Ovary (tissue), 9 donors: ENCODE results near the gene IFI16. TPM values are rescaled to one million over a fixed set of nuclear protein-coding genes. Genes with fewer than 3 reads are reported as not detected.

Source experiments
- DNase-seq, 5 donors: peaks; one replicate each; pipeline ENCODE4 v3.0.0-alpha.2; 2019 to 2020
- H3K27ac ChIP-seq, 2 donors: fragments of 200-600 bp; one replicate each; pipeline versions ENCODE4 v1.5.1 to v1.8.0; 2019 to 2022
- H3K27me3 ChIP-seq: fragments of 200-600 bp; one replicate; pipeline ENCODE4 v1.8.0; 2022
- H3K36me3 ChIP-seq: fragments of 200-600 bp; sonication (generic); one replicate; pipeline ENCODE4 v1.5.1; 2019
- H3K4me1 ChIP-seq: one replicate; pipeline ENCODE4 v1.8.1; 2013; ENCODE audit warnings: mild to moderate bottlenecking, moderate library complexity; ENCODE audit not compliant: insufficient read depth
- H3K4me3 ChIP-seq: fragments of 200-600 bp; sonication (generic); one replicate; pipeline ENCODE4 v1.5.1; 2017
- H3K9me3 ChIP-seq, 2 donors: fragments of 200-600 bp in 1 of 2; sonication (generic) in 1 of 2; one replicate each; pipeline versions ENCODE4 v1.5.1 to v1.8.1; 2013 to 2019; ENCODE audit warnings: mild to moderate bottlenecking in 1 of 2, moderate library complexity in 1 of 2
- EP300 ChIP-seq: sonication (generic); formaldehyde crosslinking; IDR thresholded peaks from one replicate; pipeline ENCODE4 v1.6.1; 2017; ENCODE audit warnings: antibody characterized with exemption
- POLR2A ChIP-seq: fragments of 450-650 bp; IDR thresholded peaks from one replicate; pipeline ENCODE4 v1.6.1; 2017; ENCODE audit warnings: antibody characterized with exemption, mild to moderate bottlenecking, moderate library complexity
- WGBS, 3 donors: extraction: QIAGEN DNeasy Blood & Tissue Kit in 1 of 3; methylation state at CpG; one replicate each; pipeline versions ENCODE4 v1.1.5 to v1.1.7; 2013 to 2017; 5-methylcytosine and 5-hydroxymethylcytosine counted together
- intact Hi-C, 4 donors: fragments of 100-400 bp; cut with DNase I; formaldehyde crosslinking; loops; one replicate each; pipeline versions ENCODE4 v1.11.0 to v1.15.1; 2022 to 2023
- polyA plus RNA-seq, 2 donors: library from polyadenylated mRNA; stranded (reverse); fragments of 200-250 nt in 1 of 2; fragments of 350-450 nt in 1 of 2; fragmentation: Illumina TruSeq in 1 of 2; extraction: RNeasy Lipid Tissue Mini Kit (QIAGEN cat#74804) in 1 of 2; gene quantifications; one replicate each; pipeline ENCODE4 v1.2.3, GENCODE V29; 2013 to 2014
- total RNA-seq, 7 donors: library from RNA; depleted of rRNA in 2 of 7; stranded (reverse); fragments of >200 nt in 2 of 7; fragmentation: NEBNext Ultra II Directional in 3 of 7; extraction: Animal tissue kit (Norgen Biotek cat#: 25700) in 3 of 7; gene quantifications; one replicate each; pipeline versions ENCODE4 v1.1.0 to v1.2.4, GENCODE V29; 2016 to 2023
- TF ChIP-seq, protein P1 (sequence below), 3 donors: fragments of 450-650 bp in 2 of 3; fragments of 200-600 bp in 1 of 3; IDR thresholded peaks; one replicate each; pipeline versions ENCODE4 v1.5.1 to v1.8.0; 2016 to 2022; ENCODE audit warnings: antibody characterized with exemption in 3 of 3, mild to moderate bottlenecking in 1 of 3
- donor health status: DM: no; HTN: no; CAD: no; lungs with moderate emphysema.
- donor health status: DM: no; HTN: no; CAD: no.
- donor health status: Bipolar disorder and iron deficiency.
- donor health status: DM: yes; HTN: yes; CAD: no.
- donor health status: DM: no; HTN: no; CAD: no.
- donor health status: DM: yes; HTN: yes; CAD: no.

IFI16 gene
- total and polyA plus RNA-seq, 9 donors, result 73.1 to 184 (median 95.4) TPM

DNA sequence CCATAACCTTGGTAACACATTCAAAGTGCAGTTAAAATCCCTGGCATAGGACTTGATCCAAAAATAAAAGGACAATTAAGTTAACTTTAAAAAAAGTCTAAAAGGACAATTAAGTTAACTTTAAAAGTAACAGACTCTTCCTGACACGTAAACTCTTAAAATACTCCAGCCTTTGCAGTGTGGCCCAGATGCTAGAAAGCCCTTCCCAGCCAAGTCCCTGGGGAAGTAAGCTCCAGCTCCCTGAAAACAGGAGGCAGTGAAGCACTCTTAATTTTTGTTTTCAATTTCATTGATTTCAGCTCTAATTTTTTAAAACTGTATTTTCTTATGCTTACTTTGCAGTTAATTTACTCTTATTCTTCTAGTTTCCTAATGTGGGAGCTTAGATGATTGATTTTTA lies 71.9 kb downstream of the IFI16 start:
- H3K27me3 ChIP-seq, result no peaks in the 10 kb centered on the region
- H3K9me3 ChIP-seq, result no peaks in the 10 kb centered on the region
- H3K4me3 ChIP-seq, result no peak overlapping the region
- no peak for DNase-seq
- intact Hi-C loops, result no loop called here
- H3K27ac ChIP-seq, result no peak overlapping the region
- WGBS, 3 donors, result 15 to 22% (median 17%) methylated on average over 1 of the region's 1 CpG
- no peaks in the 10 kb centered on the region for H3K4me1 ChIP-seq
- H3K36me3 ChIP-seq, result no peaks in the 10 kb centered on the region
- TF ChIP-seq EP300 (no peak), POLR2A (no peak)
- TF ChIP-seq, protein P1, sequence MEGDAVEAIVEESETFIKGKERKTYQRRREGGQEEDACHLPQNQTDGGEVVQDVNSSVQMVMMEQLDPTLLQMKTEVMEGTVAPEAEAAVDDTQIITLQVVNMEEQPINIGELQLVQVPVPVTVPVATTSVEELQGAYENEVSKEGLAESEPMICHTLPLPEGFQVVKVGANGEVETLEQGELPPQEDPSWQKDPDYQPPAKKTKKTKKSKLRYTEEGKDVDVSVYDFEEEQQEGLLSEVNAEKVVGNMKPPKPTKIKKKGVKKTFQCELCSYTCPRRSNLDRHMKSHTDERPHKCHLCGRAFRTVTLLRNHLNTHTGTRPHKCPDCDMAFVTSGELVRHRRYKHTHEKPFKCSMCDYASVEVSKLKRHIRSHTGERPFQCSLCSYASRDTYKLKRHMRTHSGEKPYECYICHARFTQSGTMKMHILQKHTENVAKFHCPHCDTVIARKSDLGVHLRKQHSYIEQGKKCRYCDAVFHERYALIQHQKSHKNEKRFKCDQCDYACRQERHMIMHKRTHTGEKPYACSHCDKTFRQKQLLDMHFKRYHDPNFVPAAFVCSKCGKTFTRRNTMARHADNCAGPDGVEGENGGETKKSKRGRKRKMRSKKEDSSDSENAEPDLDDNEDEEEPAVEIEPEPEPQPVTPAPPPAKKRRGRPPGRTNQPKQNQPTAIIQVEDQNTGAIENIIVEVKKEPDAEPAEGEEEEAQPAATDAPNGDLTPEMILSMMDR (IDR thresholded peaks at IDR 0.05), result no peak

DNA sequence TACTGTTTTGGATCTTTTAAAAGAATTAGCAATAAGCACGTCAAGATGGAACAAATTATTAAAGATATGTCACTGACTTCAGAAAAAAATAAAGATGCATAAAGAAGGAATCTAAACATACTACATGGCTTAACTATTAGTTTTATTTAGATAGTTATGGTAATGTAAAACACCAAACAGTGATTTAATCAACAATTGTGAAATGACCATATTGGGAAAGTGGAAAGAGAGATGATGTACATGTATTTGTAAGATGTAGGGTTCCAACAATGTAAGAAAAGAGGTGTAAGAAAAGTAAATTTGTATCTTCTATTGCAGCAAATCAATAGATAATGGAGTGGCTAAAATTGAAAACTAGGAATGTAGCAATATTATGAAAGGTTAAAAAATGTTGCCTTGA lies 73.3 kb downstream of the IFI16 start:
- no peak overlapping the region for H3K4me3 ChIP-seq
- TF ChIP-seq POLR2A, result no peak
- no peaks in the 10 kb centered on the region for H3K4me1 ChIP-seq
- no peaks in the 10 kb centered on the region for H3K27me3 ChIP-seq
- WGBS, 3 donors, result 77 to 89% (median 86%) methylated on average over 1 of the region's 1 CpG
- H3K27ac ChIP-seq, result no peak overlapping the region
- intact Hi-C loops, result no loop called here
- no peaks in the 10 kb centered on the region for H3K9me3 ChIP-seq
- no peaks in the 10 kb centered on the region for H3K36me3 ChIP-seq
- DNase-seq, result no peak

DNA sequence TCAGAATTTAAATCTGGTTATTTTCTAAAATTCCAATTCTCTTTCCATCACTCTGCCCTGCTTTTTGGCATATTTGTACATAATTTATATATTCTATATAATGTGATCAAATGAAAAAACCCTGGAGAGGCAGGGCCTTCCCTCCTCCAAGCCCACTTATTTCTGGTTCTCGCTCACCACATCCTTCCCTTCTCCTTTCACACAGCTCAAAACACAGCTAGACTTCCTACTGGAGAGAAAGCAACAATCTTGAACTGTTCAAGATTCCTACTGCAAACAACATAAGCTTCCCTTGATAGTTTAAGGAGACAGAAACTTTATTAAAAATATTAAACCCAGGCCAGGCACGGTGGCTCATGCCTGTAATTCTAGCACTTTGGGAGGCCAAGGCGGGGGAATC lies 74.4 kb downstream of the IFI16 start:
- WGBS, 3 donors, result 84 to 86% (median 85%) methylated on average over 3 of the region's 3 CpGs
- TF ChIP-seq, protein P1 (IDR thresholded peaks at IDR 0.05), result no peak
- TF ChIP-seq EP300 (no peak), POLR2A (no peak)
- intact Hi-C loops, result no loop called here
- no peaks in the 10 kb centered on the region for H3K27me3 ChIP-seq
- no peaks in the 10 kb centered on the region for H3K9me3 ChIP-seq
- no peak overlapping the region for H3K27ac ChIP-seq
- no peaks in the 10 kb centered on the region for H3K4me1 ChIP-seq
- no peaks in the 10 kb centered on the region for H3K36me3 ChIP-seq
- H3K4me3 ChIP-seq, result no peak overlapping the region
- DNase-seq, result no peak

DNA sequence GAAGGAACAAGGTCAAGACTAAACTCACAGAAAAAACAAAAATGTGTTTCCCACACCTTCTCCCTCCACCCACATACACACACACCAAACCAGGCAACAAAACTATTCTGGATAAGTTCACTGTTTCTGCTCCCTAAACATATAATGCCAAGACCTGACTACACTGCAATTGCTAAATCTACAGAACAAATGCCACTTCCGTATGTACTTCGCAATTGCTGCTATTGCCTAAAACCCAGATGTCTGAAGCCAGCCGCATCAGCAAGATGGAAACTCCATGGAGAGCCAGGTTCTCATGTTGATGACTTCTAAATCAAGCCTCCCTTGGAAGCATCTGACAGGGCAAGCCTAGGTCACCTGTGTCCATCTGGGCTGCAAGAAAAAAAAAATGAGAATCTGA lies 75.2 kb downstream of the IFI16 start:
- Histone ChIP-seq H3K27me3 (no peaks in the 10 kb centered on the region), H3K27ac (no peak overlapping the region)
- WGBS, 3 donors, result 89 to 94% (median 90%) methylated on average over 3 of the region's 3 CpGs

DNA sequence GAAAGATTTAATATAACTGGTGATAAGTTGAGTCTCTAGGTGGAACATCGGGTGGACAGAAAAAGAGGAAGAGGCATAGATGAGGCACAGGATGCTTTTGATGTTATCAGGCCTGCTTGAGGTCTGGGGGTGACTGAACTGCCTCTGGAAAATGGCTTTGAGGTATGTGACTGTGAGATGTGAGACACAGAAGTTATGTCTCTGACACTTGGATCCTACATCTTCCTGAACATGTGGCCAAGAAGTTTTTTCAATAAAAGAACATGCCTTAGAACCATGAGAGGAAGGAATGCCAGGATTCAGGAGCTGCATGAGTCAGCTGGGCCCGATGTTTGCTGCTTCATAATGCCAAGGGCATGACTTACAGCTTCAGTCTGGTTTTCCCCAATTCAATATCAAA lies 78.3 kb downstream of the IFI16 start:
- Histone ChIP-seq H3K9me3 (no peaks in the 10 kb centered on the region), H3K4me3 (no peak overlapping the region), H3K27me3 (no peaks in the 10 kb centered on the region), H3K4me1 (no peaks in the 10 kb centered on the region), H3K27ac (no peak overlapping the region), H3K36me3 (no peaks in the 10 kb centered on the region)
- intact Hi-C loops, result no loop called here
- DNase-seq, result no peak
- TF ChIP-seq, protein P1 (IDR thresholded peaks at IDR 0.05), result no peak
- TF ChIP-seq EP300, result no peak
- TF ChIP-seq POLR2A, result no peak
- 38 to 47% (median 46%) methylated on average over 2 of the region's 2 CpGs for WGBS, 3 donors

More for the DNA sequence above, 75.2 kb downstream of the IFI16 start:
- no peaks in the 10 kb centered on the region for H3K36me3 ChIP-seq
- intact Hi-C loops, result no loop called here
- DNase-seq, result no peak
- no peak overlapping the region for H3K4me3 ChIP-seq
- H3K9me3 ChIP-seq, result no peaks in the 10 kb centered on the region
- TF ChIP-seq POLR2A (no peak), EP300 (no peak)
- TF ChIP-seq, protein P1 (IDR thresholded peaks at IDR 0.05), result no peak
- no peaks in the 10 kb centered on the region for H3K4me1 ChIP-seq
